ENCODE measurements around the gene SMPD4. TPM values are rescaled to one million over a fixed set of nuclear protein-coding genes. Genes with fewer than 3 reads are reported as not detected.

Gene SMPD4
- total and polyA plus RNA-seq, 2 of the 13 experiments (the other 11 are each of a cell fraction or from before 2014, with no cell fraction given): 63.2 to 70.5 TPM

- TF ChIP-seq ZNF569 (CRISPR knock-in tag; IDR thresholded peaks at IDR 0.05; ENCODE audit: borderline replicate concordance): peak; percentile 66; the same call in 1 of the 2 replicates
- 0 out of 4 replicates have a peak, but pooled peaks of 1 of the 2 experiments have one; percentile 33 for TF ChIP-seq ATF4 (CRISPR knock-in tag; IDR thresholded peaks at IDR 0.05)
- TF ChIP-seq DR1 (CRISPR knock-in tag; IDR thresholded peaks at IDR 0.05): peak; percentile 73; the same call in 1 of the 2 replicates
- 0 out of 2 replicates have a peak, but pooled peaks have one; percentile 59 for TF ChIP-seq BRD4 (CRISPR knock-in tag; IDR thresholded peaks at IDR 0.05)
- 0 out of 2 replicates have a peak, but pooled peaks have one; percentile 37 for TF ChIP-seq ZNF790 (CRISPR knock-in tag; IDR thresholded peaks at IDR 0.05; ENCODE audit: borderline replicate concordance)
- TF ChIP-seq TAF1 (CRISPR knock-in tag; IDR thresholded peaks at IDR 0.05): peak; percentile 90; the same call in 1 of the 2 replicates
- peak; percentile 45; the same call in 1 of the 2 replicates for TF ChIP-seq ZNF317 (CRISPR knock-in tag; IDR thresholded peaks at IDR 0.05)
- peak; percentile 80; the same call in 1 of the 2 replicates for TF ChIP-seq ZGPAT (CRISPR knock-in tag; IDR thresholded peaks at IDR 0.05)
- TF ChIP-seq POGK (CRISPR knock-in tag; conservative IDR thresholded peaks at IDR 0.05): peak; percentile 66; the same call in 1 of the 2 replicates
- 0 out of 2 replicates have a peak, but pooled peaks have one; percentile 3 for TF ChIP-seq TSC22D2 (CRISPR knock-in tag; IDR thresholded peaks at IDR 0.05; ENCODE audit: borderline replicate concordance)
- TF ChIP-seq EZH2 (conservative IDR thresholded peaks at IDR 0.05; ENCODE audit: low read depth, low read length): no peak
- TF ChIP-seq ZNF333 (CRISPR knock-in tag; IDR thresholded peaks at IDR 0.05; ENCODE audit: borderline replicate concordance): no peak
- peak; percentile 85; the same call in 1 of the 2 replicates for TF ChIP-seq ZHX1 (CRISPR knock-in tag; IDR thresholded peaks at IDR 0.05; ENCODE audit: low read depth)
- TF ChIP-seq PCBP1 (IDR thresholded peaks at IDR 0.05; ENCODE audit: borderline replicate concordance, low read depth, low read length): peak; percentile 97
- TF ChIP-seq TFDP1 (CRISPR knock-in tag; IDR thresholded peaks at IDR 0.05; ENCODE audit: borderline replicate concordance): peak; percentile 99
- TF ChIP-seq CTCF (CRISPR knock-in tag; IDR thresholded peaks at IDR 0.05): no peak
- TF ChIP-seq CBFB (CRISPR knock-in tag; IDR thresholded peaks at IDR 0.05): peak; percentile 71
- TF ChIP-seq ZIK1 (CRISPR knock-in tag; IDR thresholded peaks at IDR 0.05; ENCODE audit: borderline replicate concordance, low read depth): peak; percentile 63; the same call in 1 of the 2 replicates
Observed at GRCh38 chr2:130181325-130181879, at the start of gene SMPD4 (continued).

All from HepG2 (cell line).